HG03442 (cell line): ENCODE data around the gene KDM2B.
A peak's percentile ranks its signal among the peaks of the same experiment; 100 is the strongest.

Experiments
- ATAC-seq: cut with Tn5 transposase; IDR thresholded peaks from one replicate; pipeline ENCODE4 v1.9.1; 2021; ENCODE audit warnings: mild to moderate bottlenecking, moderate library complexity; ENCODE audit not compliant: unreplicated experiment

The KDM2B gene

GRCh38 chr12:121580959-121581685, at the start of gene KDM2B:
TSS of gene KDM2B (minus strand) at chr12:121581023. CDS start at chr12:121580911, 112 bp downstream.
- no peak for ATAC-seq

GRCh38 chr12:121628536-121628935, 47.7 kb upstream of the KDM2B start:
- ATAC-seq: no peak

- no peak for ATAC-seq
These were observed 47.2 kb upstream of the KDM2B start for GRCh38 chr12:121628037-121628436.

- ATAC-seq: peak; percentile 25
These were observed 46.2 kb upstream of the KDM2B start for GRCh38 chr12:121626853-121627640.

- peak; percentile 69 for ATAC-seq
These were observed 45.4 kb upstream of the KDM2B start, which contains the start of gene ORAI1 for GRCh38 chr12:121626087-121626852. TSS of gene ORAI1 (plus strand) at chr12:121626530.

GRCh38 chr12:121620333-121620891, 39.6 kb upstream of the KDM2B start:
- no peak for ATAC-seq

GRCh38 chr12:121618659-121619233, 37.9 kb upstream of the KDM2B start:
- no peak for ATAC-seq

- no peak for ATAC-seq
These were observed 34.1 kb upstream of the KDM2B start for GRCh38 chr12:121614872-121615467.

- ATAC-seq: no peak
These were observed 32.6 kb upstream of the KDM2B start for GRCh38 chr12:121613462-121613861.

GRCh38 chr12:121611306-121611705, 30.5 kb upstream of the KDM2B start:
- no peak for ATAC-seq

- no peak for ATAC-seq
These were observed 29.7 kb upstream of the KDM2B start for GRCh38 chr12:121610239-121611149.

GRCh38 chr12:121608301-121608700, 27.5 kb upstream of the KDM2B start:
- ATAC-seq: no peak

- no peak for ATAC-seq
These were observed 22.8 kb upstream of the KDM2B start for GRCh38 chr12:121603581-121603980.

- ATAC-seq: no peak
These were observed 21.9 kb upstream of the KDM2B start for GRCh38 chr12:121602766-121603165.

GRCh38 chr12:121600702-121601336, 20.0 kb upstream of the KDM2B start:
- no peak for ATAC-seq

GRCh38 chr12:121596526-121596925, 15.7 kb upstream of the KDM2B start:
- no peak for ATAC-seq

- no peak for ATAC-seq
These were observed 14.7 kb upstream of the KDM2B start for GRCh38 chr12:121595520-121595919.

- no peak for ATAC-seq
These were observed 11.5 kb upstream of the KDM2B start for GRCh38 chr12:121592320-121592719.
